Transverse colon (tissue), 4 donors: ENCODE measurements around the gene DLGAP3. TPM values are rescaled to one million over a fixed set of nuclear protein-coding genes. Genes with fewer than 3 reads are reported as not detected.

ENCODE experiments used
- DNase-seq: peaks from one replicate; pipeline ENCODE4 v3.0.0-alpha.2; 2019
- H3K27ac ChIP-seq, 4 donors: fragments of 200-600 bp; sonication (generic); 2 replicates each; pipeline ENCODE4 v1.5.1; 2016 to 2018; ENCODE audit warnings: inconsistent platforms in 4 of 4
- H3K27me3 ChIP-seq: fragments of 200-600 bp; sonication (generic); 2 replicates; pipeline ENCODE4 v1.5.1; 2017; ENCODE audit warnings: inconsistent platforms
- H3K36me3 ChIP-seq, 4 donors: fragments of 200-600 bp; sonication (generic); 2 replicates each; pipeline ENCODE4 v1.5.1; 2017 to 2019; ENCODE audit warnings: inconsistent platforms in 4 of 4
- H3K4me1 ChIP-seq, 4 donors: fragments of 200-600 bp; sonication (generic); 2 replicates each; pipeline ENCODE4 v1.5.1; 2017 to 2020; ENCODE audit warnings: inconsistent platforms in 4 of 4
- H3K4me3 ChIP-seq, 4 donors: fragments of 200-600 bp; sonication (generic); 1 replicate in 1 of 4; 2 replicates in 3 of 4; pipeline versions ENCODE4 v1.5.1 to v1.6.1; 2017 to 2019; ENCODE audit warnings: inconsistent platforms in 4 of 4
- H3K9me3 ChIP-seq, 2 donors: fragments of 200-600 bp; sonication (generic); 2 replicates each; pipeline ENCODE4 v1.5.1; 2017 to 2019; ENCODE audit warnings: inconsistent platforms in 2 of 2
- CTCF ChIP-seq, 5 experiments: fragments of 200-600 bp in 3 of 5; fragments of 450-650 bp in 2 of 5; sonication (generic) in 3 of 5; IDR thresholded peaks; 1 replicate in 2 of 5; 2 replicates in 3 of 5; pipeline ENCODE4 v1.5.1; 2016 to 2017; ENCODE audit warnings: antibody characterized with exemption in 5 of 5, inconsistent platforms in 3 of 5, mild to moderate bottlenecking in 2 of 5, moderate library complexity in 1 of 5
- EP300 ChIP-seq: sonication (generic); formaldehyde crosslinking; IDR thresholded peaks from one replicate; pipeline ENCODE4 v1.6.1; 2017; ENCODE audit warnings: antibody characterized with exemption, low read depth
- POLR2A ChIP-seq: fragments of 450-650 bp; IDR thresholded peaks from one replicate; pipeline ENCODE4 v1.6.1; 2016; ENCODE audit warnings: antibody characterized with exemption, mild to moderate bottlenecking, moderate library complexity
- POLR2AphosphoS5 ChIP-seq, 3 donors: sonication (generic); formaldehyde crosslinking; IDR thresholded peaks; one replicate each; pipeline ENCODE4 v1.6.1; 2016; ENCODE audit warnings: antibody characterized with exemption in 3 of 3
- WGBS, 2 donors: methylation state at CpG; one replicate each; pipeline ENCODE4 v1.1.5; 2018; ENCODE audit warnings: low coverage in 1 of 2; 5-methylcytosine and 5-hydroxymethylcytosine counted together
- in situ Hi-C, 4 donors: fragments of 200-750 bp; cut with MboI; loops; one replicate each; pipeline versions ENCODE4 v1.15.0 to v1.15.1; 2017; ENCODE audit warnings: low sequenced_read_pairs in 3 of 4, low pct_ligation_motif_present in 1 of 4, low pct_unique_long_range_greater_than_20kb in 1 of 4
- intact Hi-C: fragments of 100-400 bp; cut with DNase I; formaldehyde crosslinking; loops from one replicate; pipeline ENCODE4 v1.15.1; 2023; ENCODE audit warnings: low total_unique reads
- total RNA-seq, 4 donors: library from RNA; depleted of rRNA; stranded (reverse); fragments of >200 nt; gene quantifications; one replicate each; pipeline ENCODE4 v1.1.0, GENCODE V29; 2016

Gene DLGAP3
- total RNA-seq, 4 donors from 2014 or later = 0.14 to 1.4 (median 0.64) TPM

DNA sequence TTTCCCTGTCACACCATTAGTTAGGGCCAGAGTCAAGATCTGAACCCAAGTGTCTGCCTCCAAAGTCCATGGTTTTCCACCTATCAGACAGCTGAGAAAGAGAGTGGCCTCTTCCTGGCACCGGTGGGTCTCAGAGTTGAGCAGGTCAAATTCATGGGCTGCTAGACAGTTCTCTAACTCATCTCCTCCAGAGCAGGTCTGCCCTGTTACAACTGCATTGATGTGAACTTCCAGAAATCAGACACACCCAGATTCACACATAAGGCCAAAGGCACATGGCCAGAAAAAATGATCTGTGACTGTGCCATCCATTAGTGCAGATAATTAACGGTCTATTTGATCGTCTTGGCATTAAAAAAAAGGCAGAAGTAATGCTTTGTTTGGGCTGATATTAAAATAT lies 87.4 kb downstream of the DLGAP3 start:
- H3K4me1 ChIP-seq = no peaks in the 10 kb centered on the region
- H3K9me3 ChIP-seq = no peaks in the 10 kb centered on the region
- 80 to 89% methylated on average over 2 to 3 of the region's 3 CpGs for WGBS, 2 donors
- no peak overlapping the region for H3K4me3 ChIP-seq
- TF ChIP-seq EP300 (no peak), POLR2A (no peak), CTCF (IDR thresholded peaks at IDR 0.05) (no peak), POLR2AphosphoS5 (IDR thresholded peaks at IDR 0.05) (no peak)
- in situ Hi-C loops (no loop called here), intact Hi-C loops (no loop called here)
- H3K36me3 ChIP-seq = no peaks in the 10 kb centered on the region
- no peak overlapping the region for H3K27ac ChIP-seq
- H3K27me3 ChIP-seq = no peaks in the 10 kb centered on the region
- no peak for DNase-seq

DNA sequence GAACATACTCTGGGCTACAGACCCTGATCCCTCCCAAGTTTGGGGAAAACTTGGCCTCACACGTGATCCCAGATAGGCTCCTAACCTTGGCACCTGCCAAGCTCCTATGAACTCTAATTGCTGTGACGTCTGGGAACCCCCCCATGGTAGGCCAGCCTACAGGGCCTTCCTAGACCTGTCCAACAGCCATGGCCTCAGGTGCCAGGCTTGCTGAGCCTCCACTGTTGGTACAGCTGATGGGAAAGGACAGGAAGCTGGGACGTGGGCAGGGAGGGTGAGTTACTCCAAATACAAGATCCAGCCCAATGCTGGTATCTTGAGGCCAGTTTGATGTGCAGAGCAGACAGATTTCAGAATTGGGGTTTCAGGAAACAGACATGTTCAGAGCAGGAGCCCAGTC lies 89.0 kb downstream of the DLGAP3 start:
- in situ Hi-C loops = no loop called here
- Histone ChIP-seq H3K4me1 (no peaks in the 10 kb centered on the region), H3K27me3 (no peaks in the 10 kb centered on the region), H3K4me3 (no peak overlapping the region), H3K36me3 (no peaks in the 10 kb centered on the region), H3K9me3 (no peaks in the 10 kb centered on the region), H3K27ac (no peak overlapping the region)
- DNase-seq = no peak
- WGBS, 2 donors = 80 to 91% methylated on average over 1 to 3 of the region's 3 CpGs
- TF ChIP-seq CTCF (IDR thresholded peaks at IDR 0.05) (no peak), POLR2A (no peak), EP300 (no peak), POLR2AphosphoS5 (IDR thresholded peaks at IDR 0.05) (no peak)
- intact Hi-C loops = no loop called here

DNA sequence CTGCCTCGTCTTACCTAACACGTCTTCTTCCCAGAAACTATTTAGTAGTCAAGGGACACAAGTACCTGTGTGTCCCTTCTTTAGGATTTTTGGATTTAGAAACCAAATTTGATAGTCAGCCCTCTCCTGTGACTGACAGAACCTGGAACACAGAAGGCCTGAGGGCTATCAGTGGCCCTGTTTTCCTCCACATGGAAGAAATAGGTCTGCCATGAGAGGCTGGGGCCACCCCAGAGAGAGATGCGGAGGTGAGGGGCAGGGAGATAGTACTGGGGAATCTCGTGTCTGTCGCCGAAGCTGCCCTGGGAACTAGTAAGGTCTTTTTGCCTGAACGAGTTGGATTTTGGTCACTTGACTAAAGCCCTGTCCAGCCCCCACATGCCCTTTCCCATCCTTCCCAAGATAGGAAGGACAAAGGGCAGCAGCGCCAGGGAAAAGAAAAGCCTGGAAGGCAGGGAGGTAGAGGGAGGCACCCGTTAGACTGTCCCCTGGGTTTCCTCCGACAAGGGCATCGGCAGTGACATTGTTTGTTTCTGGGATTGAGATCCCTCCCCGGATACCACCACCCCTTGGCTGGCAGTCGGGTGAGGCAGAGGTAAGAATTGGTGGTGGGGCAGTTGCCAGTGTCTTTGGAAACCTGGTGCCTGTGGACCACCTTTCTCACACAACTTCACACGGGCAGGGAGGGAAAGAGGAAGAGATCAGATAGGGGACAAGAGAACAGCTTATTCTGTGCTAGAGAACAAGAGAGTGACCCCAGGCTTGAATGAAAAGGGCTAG lies 89.7 kb downstream of the DLGAP3 start:
- DNase-seq = no peak
- intact Hi-C loops = no loop called here
- Histone ChIP-seq H3K9me3 (no peaks in the 10 kb centered on the region), H3K27me3 (no peaks in the 10 kb centered on the region), H3K4me1 (no peaks in the 10 kb centered on the region), H3K27ac (no peak overlapping the region), H3K4me3 (no peak overlapping the region), H3K36me3 (no peaks in the 10 kb centered on the region)
- TF ChIP-seq POLR2AphosphoS5 (IDR thresholded peaks at IDR 0.05) (no peak), CTCF (IDR thresholded peaks at IDR 0.05) (no peak), POLR2A (no peak), EP300 (no peak)
- in situ Hi-C loops = no loop called here
- 88% methylated on average over 14 of the region's 14 CpGs; no CpG with 5 or more reads in 1 of the 2 donors for WGBS, 2 donors

DNA sequence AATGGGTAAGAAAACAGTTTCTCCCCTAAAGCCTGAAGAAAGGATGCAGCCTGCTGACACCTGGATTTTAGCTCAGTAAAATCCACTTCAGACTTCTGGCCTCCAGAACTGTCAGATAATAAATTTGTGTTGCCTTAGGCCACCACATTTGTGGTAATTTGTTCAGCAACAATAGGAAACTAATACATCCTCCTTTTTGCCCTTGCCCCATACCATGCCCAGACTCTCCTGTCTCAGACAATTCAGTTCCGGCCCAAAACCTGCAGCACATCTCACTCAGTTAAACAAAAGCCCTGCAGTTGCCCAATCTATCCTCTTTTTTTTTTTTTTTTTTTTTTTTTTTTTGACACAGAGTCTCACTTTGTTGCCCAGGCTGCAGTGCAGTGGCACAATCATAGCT lies 95.7 kb downstream of the DLGAP3 start:
- Histone ChIP-seq H3K4me3 (no peak overlapping the region), H3K36me3 (no peaks in the 10 kb centered on the region), H3K27me3 (no peaks in the 10 kb centered on the region), H3K27ac (no peak overlapping the region), H3K4me1 (no peaks in the 10 kb centered on the region), H3K9me3 (no peaks in the 10 kb centered on the region)
- in situ Hi-C loops = no loop called here
- no peak for TF ChIP-seq POLR2A
- TF ChIP-seq EP300 = no peak
- TF ChIP-seq POLR2AphosphoS5 (IDR thresholded peaks at IDR 0.05) = no peak
- no peak for TF ChIP-seq CTCF (IDR thresholded peaks at IDR 0.05)
- WGBS, 2 donors = 93% methylated on average over 1 of the region's 1 CpG; no CpG with 5 or more reads in 1 of the 2 donors
- intact Hi-C loops = no loop called here
- DNase-seq = no peak
